ENCODE data around the gene TAF11L14.
"Not testable (repeated sequence)": the region's sequence is repeated elsewhere in the genome, so short reads cannot be mapped to it uniquely, and the experiment has no call there.

Gene TAF11L14

DNA sequence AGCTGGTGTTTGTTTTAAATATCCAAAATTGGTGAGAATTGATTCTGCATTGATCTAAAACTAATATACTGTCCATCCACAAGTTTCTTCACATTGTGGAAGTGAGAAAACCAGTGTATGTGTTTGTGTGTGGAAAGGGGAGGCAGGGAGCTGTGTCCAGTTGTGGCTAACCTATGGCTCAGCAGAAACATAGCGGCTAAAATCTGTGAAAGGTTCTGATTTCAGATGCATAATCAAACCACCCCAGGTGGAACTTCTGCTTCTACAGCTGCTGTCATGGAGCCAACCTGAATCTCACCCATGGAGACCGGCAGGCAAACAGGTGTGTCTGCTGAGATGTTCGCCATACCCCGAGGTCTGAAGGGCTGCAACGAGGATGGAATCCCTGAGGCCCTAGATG is at the start of gene TAF11L14:
TSS of gene TAF11L14 (plus strand) at position 301 of the 400 bp plus-strand sequence.
- no peak within 1 kb of the TSS for H3K4me3 ChIP-seq (ENCODE audit: insufficient read length, low read depth)
- no peaks in the 10 kb centered on the region for H3K4me1 ChIP-seq (ENCODE audit: insufficient read depth, insufficient read length)
- H3K9ac ChIP-seq (ENCODE audit: insufficient read length, low read depth), result no peak within 1 kb of the TSS
- no peaks in the 10 kb centered on the region for H3K9me3 ChIP-seq (ENCODE audit: insufficient read depth, low read length)
- H3K27me3 ChIP-seq (ENCODE audit: insufficient read depth, insufficient read length), result no peaks in the 10 kb centered on the region
- no peak for DNase-seq (ENCODE audit: low read depth, low spot score)
- H3K36me3 ChIP-seq (ENCODE audit: insufficient read depth, insufficient read length, low read length), result no peaks in the 10 kb centered on the region
- no peak for TF ChIP-seq ZNF274 (IDR thresholded peaks at IDR 0.05; ENCODE audit: low read depth, low read length)
- TF ChIP-seq SUZ12 (IDR thresholded peaks at IDR 0.05; ENCODE audit: extremely low read depth, insufficient read depth, insufficient read length), result no peak
- TF ChIP-seq YY1 (IDR thresholded peaks at IDR 0.05; ENCODE audit: insufficient read depth, insufficient read length), result no peak

DNA sequence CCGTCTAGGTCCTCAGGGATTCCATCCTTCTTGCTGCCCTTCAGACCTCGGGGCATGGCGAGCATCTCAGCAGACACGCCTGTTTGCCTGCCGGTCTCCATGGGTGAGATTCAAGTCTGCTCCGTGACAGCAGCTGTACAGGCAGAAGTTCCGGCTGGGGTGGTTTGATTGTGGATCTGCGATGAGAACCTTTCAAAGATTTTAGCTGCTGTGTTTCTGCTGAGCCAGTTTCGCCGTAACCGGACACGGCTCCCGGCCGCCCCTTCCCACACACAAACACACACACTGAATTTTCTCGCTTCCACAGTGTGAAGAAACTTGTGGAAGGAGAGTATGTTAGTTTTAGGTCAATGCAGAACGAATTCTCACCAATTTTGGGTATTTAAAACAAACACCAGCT is 48.6 kb upstream of the TAF11L14 start, which contains the start of gene TAF11L7:
TSS of gene TAF11L7 (minus strand) at position 101 of the 400 bp plus-strand sequence.
- H3K36me3 ChIP-seq (ENCODE audit: insufficient read depth, insufficient read length, low read length); H3K4me3 ChIP-seq (ENCODE audit: insufficient read length, low read depth); H3K27me3 ChIP-seq (ENCODE audit: insufficient read depth, insufficient read length); H3K4me1 ChIP-seq (ENCODE audit: insufficient read depth, insufficient read length); DNase-seq (ENCODE audit: low read depth, low spot score); H3K9me3 ChIP-seq (ENCODE audit: insufficient read depth, low read length); H3K9ac ChIP-seq (ENCODE audit: insufficient read length, low read depth): not testable (repeated sequence)

DNA sequence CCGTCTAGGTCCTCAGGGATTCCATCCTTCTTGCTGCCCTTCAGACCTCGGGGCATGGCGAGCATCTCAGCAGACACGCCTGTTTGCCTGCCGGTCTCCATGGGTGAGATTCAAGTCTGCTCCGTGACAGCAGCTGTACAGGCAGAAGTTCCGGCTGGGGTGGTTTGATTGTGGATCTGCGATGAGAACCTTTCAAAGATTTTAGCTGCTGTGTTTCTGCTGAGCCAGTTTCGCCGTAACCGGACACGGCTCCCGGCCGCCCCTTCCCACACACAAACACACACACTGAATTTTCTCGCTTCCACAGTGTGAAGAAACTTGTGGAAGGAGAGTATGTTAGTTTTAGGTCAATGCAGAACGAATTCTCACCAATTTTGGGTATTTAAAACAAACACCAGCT is 43.4 kb upstream of the TAF11L14 start, which contains the start of gene TAF11L8:
TSS of gene TAF11L8 (minus strand) at position 101 of the 400 bp plus-strand sequence.
- not testable (repeated sequence) for H3K36me3 ChIP-seq (ENCODE audit: insufficient read depth, insufficient read length, low read length); H3K9me3 ChIP-seq (ENCODE audit: insufficient read depth, low read length); H3K4me1 ChIP-seq (ENCODE audit: insufficient read depth, insufficient read length); H3K27me3 ChIP-seq (ENCODE audit: insufficient read depth, insufficient read length); H3K9ac ChIP-seq (ENCODE audit: insufficient read length, low read depth); H3K4me3 ChIP-seq (ENCODE audit: insufficient read length, low read depth); DNase-seq (ENCODE audit: low read depth, low spot score)

DNA sequence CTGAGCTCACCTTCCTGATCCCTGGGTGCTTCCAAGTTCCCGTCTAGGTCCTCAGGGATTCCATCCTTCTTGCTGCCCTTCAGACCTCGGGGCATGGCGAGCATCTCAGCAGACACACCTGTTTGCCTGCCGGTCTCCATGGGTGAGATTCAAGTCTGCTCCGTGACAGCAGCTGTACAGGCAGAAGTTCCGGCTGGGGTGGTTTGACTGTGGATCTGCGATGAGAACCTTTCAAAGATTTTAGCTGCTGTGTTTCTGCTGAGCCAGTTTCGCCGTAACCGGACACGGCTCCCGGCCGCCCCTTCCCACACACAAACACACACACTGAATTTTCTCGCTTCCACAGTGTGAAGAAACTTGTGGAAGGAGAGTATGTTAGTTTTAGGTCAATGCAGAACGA is 40.0 kb upstream of the TAF11L14 start, which contains the start of gene TAF11L9:
TSS of gene TAF11L9 (minus strand) at position 140 of the 400 bp plus-strand sequence.
- H3K4me3 ChIP-seq (ENCODE audit: insufficient read length, low read depth); H3K36me3 ChIP-seq (ENCODE audit: insufficient read depth, insufficient read length, low read length); DNase-seq (ENCODE audit: low read depth, low spot score); H3K9me3 ChIP-seq (ENCODE audit: insufficient read depth, low read length); H3K4me1 ChIP-seq (ENCODE audit: insufficient read depth, insufficient read length); H3K9ac ChIP-seq (ENCODE audit: insufficient read length, low read depth); H3K27me3 ChIP-seq (ENCODE audit: insufficient read depth, insufficient read length): not testable (repeated sequence)

DNA sequence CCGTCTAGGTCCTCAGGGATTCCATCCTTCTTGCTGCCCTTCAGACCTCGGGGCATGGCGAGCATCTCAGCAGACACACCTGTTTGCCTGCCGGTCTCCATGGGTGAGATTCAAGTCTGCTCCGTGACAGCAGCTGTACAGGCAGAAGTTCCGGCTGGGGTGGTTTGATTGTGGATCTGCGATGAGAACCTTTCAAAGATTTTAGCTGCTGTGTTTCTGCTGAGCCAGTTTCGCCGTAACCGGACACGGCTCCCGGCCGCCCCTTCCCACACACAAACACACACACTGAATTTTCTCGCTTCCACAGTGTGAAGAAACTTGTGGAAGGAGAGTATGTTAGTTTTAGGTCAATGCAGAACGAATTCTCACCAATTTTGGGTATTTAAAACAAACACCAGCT is 36.5 kb upstream of the TAF11L14 start, which contains the start of gene TAF11L10:
TSS of gene TAF11L10 (minus strand) at position 101 of the 400 bp plus-strand sequence.
- not testable (repeated sequence) for H3K9ac ChIP-seq (ENCODE audit: insufficient read length, low read depth); H3K27me3 ChIP-seq (ENCODE audit: insufficient read depth, insufficient read length); H3K4me3 ChIP-seq (ENCODE audit: insufficient read length, low read depth); H3K9me3 ChIP-seq (ENCODE audit: insufficient read depth, low read length); H3K36me3 ChIP-seq (ENCODE audit: insufficient read depth, insufficient read length, low read length); DNase-seq (ENCODE audit: low read depth, low spot score); H3K4me1 ChIP-seq (ENCODE audit: insufficient read depth, insufficient read length)

DNA sequence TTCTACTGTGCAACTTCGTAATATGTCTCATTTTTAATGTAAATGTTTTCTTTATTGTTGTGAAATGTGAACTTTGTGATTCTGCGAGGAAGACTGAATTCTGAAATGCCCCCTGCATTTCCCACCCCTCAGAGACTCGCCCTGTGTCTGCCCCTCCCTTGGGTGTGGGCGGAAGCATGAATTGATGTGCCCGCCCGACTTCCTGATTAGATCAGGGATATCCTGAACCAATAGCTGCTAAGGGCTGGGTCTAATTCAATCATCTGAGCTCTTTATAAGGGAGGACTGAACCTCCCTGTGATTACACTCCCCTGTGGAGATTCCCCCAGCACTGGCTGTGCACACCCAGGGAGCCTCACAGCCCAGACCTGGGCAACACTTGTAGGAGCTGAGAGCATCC is 30.4 kb upstream of the TAF11L14 start, which contains the start of gene TAF11L11:
TSS of gene TAF11L11 (plus strand) at position 304 of the 400 bp plus-strand sequence.
- DNase-seq (ENCODE audit: low read depth, low spot score); H3K36me3 ChIP-seq (ENCODE audit: insufficient read depth, insufficient read length, low read length); H3K9me3 ChIP-seq (ENCODE audit: insufficient read depth, low read length); H3K4me1 ChIP-seq (ENCODE audit: insufficient read depth, insufficient read length); H3K9ac ChIP-seq (ENCODE audit: insufficient read length, low read depth); H3K4me3 ChIP-seq (ENCODE audit: insufficient read length, low read depth); H3K27me3 ChIP-seq (ENCODE audit: insufficient read depth, insufficient read length): not testable (repeated sequence)

DNA sequence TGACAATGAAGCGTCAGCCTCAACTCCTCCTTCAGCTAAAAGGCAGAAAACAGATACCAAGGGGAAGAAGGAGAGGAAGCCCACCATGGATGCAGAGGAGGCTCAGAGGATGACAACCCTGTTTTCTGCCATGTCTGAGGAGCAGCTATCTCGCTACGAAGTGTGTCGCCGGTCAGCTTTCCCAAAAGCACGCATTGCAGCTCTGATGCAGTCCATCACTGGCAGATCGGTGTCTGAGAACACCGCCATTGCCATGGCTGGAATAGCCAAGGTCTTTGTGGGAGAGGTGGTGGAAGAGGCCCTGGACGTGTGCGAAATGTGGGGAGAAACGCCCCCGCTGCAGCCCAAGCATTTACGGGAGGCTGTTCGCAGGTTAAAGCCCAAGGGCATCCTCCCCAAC is 29.3 kb upstream of the TAF11L14 start:
- TF ChIP-seq SUZ12 (IDR thresholded peaks at IDR 0.05; ENCODE audit: extremely low read depth, insufficient read depth, insufficient read length) (no peak), ZNF274 (IDR thresholded peaks at IDR 0.05; ENCODE audit: low read depth, low read length) (no peak), YY1 (IDR thresholded peaks at IDR 0.05; ENCODE audit: insufficient read depth, insufficient read length) (no peak)
- Histone ChIP-seq H3K4me3 (ENCODE audit: insufficient read length, low read depth) (no peak overlapping the region), H3K36me3 (ENCODE audit: insufficient read depth, insufficient read length, low read length) (no peaks in the 10 kb centered on the region), H3K27me3 (ENCODE audit: insufficient read depth, insufficient read length) (no peaks in the 10 kb centered on the region), H3K9me3 (ENCODE audit: insufficient read depth, low read length) (no peaks in the 10 kb centered on the region), H3K4me1 (ENCODE audit: insufficient read depth, insufficient read length) (no peaks in the 10 kb centered on the region), H3K9ac (ENCODE audit: insufficient read length, low read depth) (no peak overlapping the region)
- no peak for DNase-seq (ENCODE audit: low read depth, low spot score)

DNA sequence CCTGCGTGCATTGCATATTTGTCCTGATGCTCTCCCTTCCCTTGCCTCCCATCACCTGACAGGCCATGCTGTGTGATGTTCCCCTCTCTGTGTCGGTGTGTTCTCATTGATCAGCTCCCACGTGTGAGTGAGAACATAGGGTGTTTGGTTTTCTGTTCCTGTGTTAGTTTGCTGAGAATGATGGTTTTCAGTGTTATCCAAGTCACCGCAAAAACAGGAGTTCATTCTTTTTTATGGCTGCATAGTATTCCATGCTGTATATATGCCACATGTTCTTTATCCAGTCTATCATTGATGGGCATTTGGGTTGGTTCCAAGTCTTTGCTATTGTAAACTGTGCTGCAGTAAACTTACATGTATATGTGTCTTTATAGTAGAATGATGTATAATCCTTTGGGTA is 26.8 kb upstream of the TAF11L14 start:
- DNase-seq (ENCODE audit: low read depth, low spot score); H3K9ac ChIP-seq (ENCODE audit: insufficient read length, low read depth); H3K9me3 ChIP-seq (ENCODE audit: insufficient read depth, low read length); H3K4me3 ChIP-seq (ENCODE audit: insufficient read length, low read depth); H3K36me3 ChIP-seq (ENCODE audit: insufficient read depth, insufficient read length, low read length); H3K27me3 ChIP-seq (ENCODE audit: insufficient read depth, insufficient read length); H3K4me1 ChIP-seq (ENCODE audit: insufficient read depth, insufficient read length): not testable (repeated sequence)

DNA sequence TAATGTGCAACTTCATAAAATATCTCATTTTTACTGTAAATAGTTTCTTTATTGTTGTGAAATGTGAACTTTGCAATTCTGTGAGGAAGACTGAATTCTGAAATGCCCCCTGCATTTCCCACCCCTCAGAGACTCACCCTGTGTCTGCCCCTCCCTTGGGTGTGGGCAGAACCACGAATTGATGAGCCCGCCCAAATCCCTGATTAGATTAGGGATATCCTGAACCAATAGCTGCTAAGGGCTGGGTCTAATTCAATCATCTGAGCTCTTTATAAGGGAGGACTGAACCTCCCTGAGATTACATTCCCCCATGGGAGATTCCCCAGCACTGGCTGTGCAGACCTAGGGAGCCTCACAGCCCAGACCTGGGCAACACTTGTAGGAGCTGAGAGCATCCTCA is 24.2 kb upstream of the TAF11L14 start, which contains the start of gene TAF11L12:
TSS of gene TAF11L12 (plus strand) at position 301 of the 400 bp plus-strand sequence.
- H3K9ac ChIP-seq (ENCODE audit: insufficient read length, low read depth); H3K27me3 ChIP-seq (ENCODE audit: insufficient read depth, insufficient read length); H3K4me3 ChIP-seq (ENCODE audit: insufficient read length, low read depth); DNase-seq (ENCODE audit: low read depth, low spot score); H3K9me3 ChIP-seq (ENCODE audit: insufficient read depth, low read length); H3K36me3 ChIP-seq (ENCODE audit: insufficient read depth, insufficient read length, low read length); H3K4me1 ChIP-seq (ENCODE audit: insufficient read depth, insufficient read length): not testable (repeated sequence)

All from NT2/D1 (cell line).